Measurements from ENCODE around the gene NSF.
"Not testable (repeated sequence)": the region's sequence is repeated elsewhere in the genome, so short reads cannot be mapped to it uniquely, and the experiment has no call there.

- not testable (repeated sequence) for TF ChIP-seq TCF7L2 (IDR thresholded peaks at IDR 0.05; ENCODE audit: low read depth, low read length); CTCF (IDR thresholded peaks at IDR 0.05); REST (IDR thresholded peaks at IDR 0.05; ENCODE audit: insufficient read depth in 1 of 2, low read depth in 2 of 2, low read length in 1 of 2); POLR2AphosphoS5 (IDR thresholded peaks at IDR 0.05; ENCODE audit: low read depth, low read length)
Observed at GRCh38 chr17:46566284-46566683, 24.2 kb upstream of the NSF start.

All from Panc1 (cell line).